Stimulated activated CD4-positive, alpha-beta T cell treated with anti-CD3 and anti-CD28 coated beads, TNF-alpha, amount 100 ng/mL, for 24 hours (primary cell): ENCODE measurements around the gene R3HDM2.
A peak's percentile ranks its signal among the peaks of the same experiment; 100 is the strongest.

Experiments
- DNase-seq, 3 experiments: peaks; one replicate each; pipeline ENCODE4 v3.0.0-alpha.2; 2020; ENCODE audit warnings: low read depth in 3 of 3

Gene R3HDM2

GRCh38 chr12:57216014-57216911, 214.6 kb downstream of the R3HDM2 start, which contains the start of gene NXPH4:
NXPH4 (plus strand) TSS chr12:57216794; CDS start chr12:57216970, 176 bp downstream.
- DNase-seq = peak in 1 of 3 experiments; percentile 61

DNA sequence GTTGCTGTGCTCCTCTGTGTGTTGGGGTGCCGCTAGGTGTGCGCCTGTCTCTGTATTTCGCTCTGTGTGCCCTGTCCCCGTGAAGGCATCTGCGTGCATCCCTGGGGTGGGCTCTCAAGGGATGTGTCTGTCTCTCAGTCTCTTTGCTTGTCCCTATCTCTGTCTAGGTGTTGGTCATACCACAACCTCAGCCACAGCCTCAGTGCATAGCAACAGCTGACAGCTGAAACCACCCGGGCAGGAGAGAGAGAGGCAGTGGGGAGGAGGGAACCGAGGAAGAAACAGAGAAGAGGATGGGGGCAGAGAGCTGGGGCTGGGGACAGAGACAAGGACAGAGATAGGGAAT, 215.2 kb downstream of the R3HDM2 start:
- DNase-seq = no peak

DNA sequence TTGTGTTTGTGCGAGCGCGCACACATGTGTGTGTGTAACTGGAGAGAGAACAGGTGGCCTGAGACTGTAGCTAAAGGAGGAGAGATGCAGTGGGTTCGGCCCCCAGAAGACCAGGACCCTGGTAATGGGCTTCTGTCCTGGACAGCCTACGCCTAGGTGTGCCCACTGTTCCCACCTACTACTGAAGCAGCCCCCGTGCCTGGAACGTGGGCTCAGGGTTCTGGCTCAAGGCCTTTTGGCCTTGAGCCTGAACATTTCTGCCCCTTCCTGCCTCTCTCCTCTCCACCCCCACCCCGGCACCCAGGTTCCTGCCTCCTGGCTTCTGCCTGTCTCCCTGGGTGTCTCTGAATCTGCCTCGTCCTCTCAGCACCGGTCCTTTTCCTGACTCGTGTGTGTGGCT, 215.8 kb downstream of the R3HDM2 start:
- no peak for DNase-seq

- peak in 2 of 3 experiments; percentile 52 to 69 for DNase-seq
Measured at GRCh38 chr12:57214398-57214781, 216.5 kb downstream of the R3HDM2 start.

DNA sequence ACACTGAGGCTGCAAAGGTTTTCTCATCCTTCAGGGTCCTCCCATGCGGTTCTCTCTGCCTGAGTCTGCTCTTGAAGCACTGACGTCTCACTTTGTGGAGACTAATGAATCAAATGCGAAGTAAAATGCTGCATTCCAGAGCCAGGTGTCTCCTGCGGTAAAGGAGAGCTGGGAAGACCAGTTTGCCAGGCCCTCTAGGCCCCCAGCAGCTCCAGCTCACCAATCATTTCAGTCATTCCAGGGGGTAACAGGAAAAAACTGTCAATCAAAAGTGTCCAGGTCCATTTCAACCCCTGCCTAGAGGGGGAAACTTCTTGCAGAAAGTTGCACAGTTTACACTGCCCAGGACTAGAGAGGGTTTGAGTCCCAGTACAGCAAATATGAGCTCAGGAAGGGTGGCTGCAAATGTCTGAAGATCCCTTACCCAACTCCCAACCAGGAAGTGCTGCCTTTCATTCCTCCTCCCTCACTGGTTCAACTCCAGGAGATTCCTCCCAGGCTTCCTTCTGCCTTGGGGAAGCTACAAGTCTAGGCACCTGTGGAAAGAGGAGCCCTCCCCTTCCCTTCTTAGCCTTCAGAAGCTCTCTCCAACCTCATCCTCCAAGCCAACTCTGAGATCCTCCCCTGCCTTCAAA, 217.0 kb downstream of the R3HDM2 start:
- no peak for DNase-seq

- peak; percentile 66 to 85 (median 74) for DNase-seq
Measured at GRCh38 chr12:57213058-57213715, 217.7 kb downstream of the R3HDM2 start.

- no peak for DNase-seq
Measured at GRCh38 chr12:57212701-57213057, 218.2 kb downstream of the R3HDM2 start.

GRCh38 chr12:57211791-57212700, 218.8 kb downstream of the R3HDM2 start:
- DNase-seq = no peak

GRCh38 chr12:57210926-57211692, 219.7 kb downstream of the R3HDM2 start:
- DNase-seq = no peak

DNA sequence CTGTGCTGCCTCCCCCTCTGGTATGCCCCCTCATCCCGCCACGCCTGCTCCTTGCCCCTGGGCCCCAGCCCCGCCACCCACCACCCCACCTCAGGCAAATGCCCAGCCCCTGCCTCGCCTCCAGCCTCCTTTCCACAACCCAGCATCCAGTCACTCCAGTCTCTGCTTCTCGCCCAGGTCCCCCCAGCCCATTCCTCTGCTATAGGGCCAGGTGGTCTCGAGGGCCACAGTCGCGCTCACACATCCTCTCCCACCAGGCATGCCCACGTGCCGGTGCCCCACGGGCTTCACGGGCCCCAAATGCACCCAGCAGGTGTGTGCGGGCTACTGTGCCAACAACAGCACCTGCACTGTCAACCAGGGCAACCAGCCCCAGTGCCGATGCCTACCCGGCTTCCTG, 220.4 kb downstream of the R3HDM2 start:
- no peak for DNase-seq

GRCh38 chr12:57209916-57210315, 220.9 kb downstream of the R3HDM2 start:
- no peak for DNase-seq

DNA sequence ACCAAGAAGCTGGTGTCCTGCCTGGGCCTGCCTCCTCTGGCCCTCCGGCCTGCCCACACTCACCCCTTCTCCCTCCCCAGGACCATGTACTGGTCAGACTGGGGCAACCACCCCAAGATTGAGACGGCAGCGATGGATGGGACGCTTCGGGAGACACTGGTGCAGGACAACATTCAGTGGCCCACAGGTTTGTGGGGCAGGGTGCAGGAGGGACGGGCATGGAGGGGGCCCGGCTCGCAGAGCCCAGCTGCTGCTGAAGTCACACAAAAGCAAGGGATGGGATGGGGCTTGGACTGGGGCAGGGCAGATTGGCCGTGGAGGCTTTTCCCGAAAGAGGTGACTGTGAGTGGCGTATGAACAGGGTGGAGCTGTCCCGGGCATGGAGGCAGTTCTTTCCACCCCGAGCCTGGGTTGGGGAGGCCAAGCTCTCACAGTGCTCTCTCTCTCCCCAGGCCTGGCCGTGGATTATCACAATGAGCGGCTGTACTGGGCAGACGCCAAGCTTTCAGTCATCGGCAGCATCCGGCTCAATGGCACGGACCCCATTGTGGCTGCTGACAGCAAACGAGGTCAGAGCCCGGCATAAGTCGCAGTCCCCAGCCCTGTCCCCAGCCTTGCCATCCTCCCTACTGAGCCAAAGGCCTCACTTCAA, 222.1 kb downstream of the R3HDM2 start:
- DNase-seq = no peak

DNA sequence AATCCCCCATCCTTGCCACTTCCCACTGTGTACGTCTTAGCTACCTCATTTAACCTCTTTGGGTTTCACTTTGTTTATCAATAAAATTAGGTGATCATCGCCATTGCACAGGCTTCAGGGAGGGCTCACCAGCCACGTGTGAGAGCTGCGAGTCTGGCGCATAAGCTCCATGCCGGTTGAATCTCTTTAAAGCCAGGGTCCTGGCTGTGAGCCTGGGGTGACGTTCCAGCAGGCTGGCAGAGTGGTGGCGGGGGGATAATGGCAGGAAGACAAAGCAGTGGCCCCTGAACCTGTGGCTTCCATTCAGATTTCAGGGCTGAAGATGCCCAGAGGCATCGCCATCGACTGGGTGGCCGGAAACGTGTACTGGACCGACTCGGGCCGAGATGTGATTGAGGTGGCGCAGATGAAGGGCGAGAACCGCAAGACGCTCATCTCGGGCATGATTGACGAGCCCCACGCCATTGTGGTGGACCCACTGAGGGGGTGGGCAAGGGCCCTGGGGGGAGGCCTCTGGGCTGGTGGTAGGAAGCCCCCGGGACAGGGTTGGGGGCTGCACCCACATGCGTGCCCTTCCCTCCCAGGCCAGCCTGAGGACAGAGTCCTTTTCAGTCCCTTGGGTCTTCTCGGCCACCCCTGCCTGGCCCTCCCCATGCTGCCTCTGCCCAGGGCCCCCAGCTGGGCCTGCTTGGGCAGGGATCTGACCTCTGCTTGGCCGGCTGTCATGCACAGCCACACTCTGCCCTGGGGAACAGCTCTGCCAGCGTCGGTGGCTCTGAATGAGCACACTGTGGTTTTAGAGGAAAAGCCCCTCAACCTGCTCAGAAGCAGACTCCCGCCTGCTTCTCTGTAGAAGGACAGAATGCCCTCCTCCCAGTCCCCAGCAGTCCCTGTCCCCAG, 222.9 kb downstream of the R3HDM2 start:
- no peak for DNase-seq

GRCh38 chr12:57205931-57206330, 224.9 kb downstream of the R3HDM2 start:
- DNase-seq = no peak

GRCh38 chr12:57205186-57205585, 225.7 kb downstream of the R3HDM2 start:
- no peak for DNase-seq

- DNase-seq = no peak
Measured at GRCh38 chr12:57204454-57204853, 226.4 kb downstream of the R3HDM2 start.

DNA sequence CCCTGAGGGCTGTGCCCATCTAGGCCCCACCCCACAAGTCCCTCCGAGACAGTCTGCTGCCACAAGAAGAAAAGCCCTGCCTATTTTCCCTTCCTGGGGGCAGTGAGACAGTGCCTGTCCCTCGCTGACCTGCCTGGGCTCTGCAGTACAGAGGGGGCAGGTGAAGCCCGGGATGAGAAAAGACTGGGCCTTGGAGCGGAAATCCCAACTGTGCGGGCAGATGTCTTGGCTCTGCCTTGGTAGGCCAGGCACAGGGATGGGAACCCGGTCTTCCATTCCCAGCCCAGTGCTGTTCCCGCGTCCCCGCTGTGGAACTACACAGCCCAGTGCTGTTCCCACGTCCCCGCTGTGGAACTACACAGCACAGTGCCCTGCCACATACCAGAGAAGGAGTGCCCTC, 227.1 kb downstream of the R3HDM2 start:
- no peak for DNase-seq
